ENCODE data around the gene GPATCH2. TPM values are rescaled to one million over a fixed set of nuclear protein-coding genes. Genes with fewer than 3 reads are reported as not detected.
"Not testable (repeated sequence)": the region's sequence is repeated elsewhere in the genome, so short reads cannot be mapped to it uniquely, and the experiment has no call there.

The GPATCH2 gene
- total RNA-seq, 2 experiments from 2014 or later: 6.0 to 6.6 TPM

GRCh38 chr1:217524787-217525520 is 105.9 kb downstream of the GPATCH2 start:
- Mint-ChIP-seq H3K9me3 (no peaks in the 10 kb centered on the region), H3K4me3 (no peak overlapping the region), H3K27me3 (no peaks in the 10 kb centered on the region), H3K36me3 (ENCODE audit: low read depth) (no peaks in the 10 kb centered on the region), H3K4me1 (ENCODE audit: low read depth) (no peaks in the 10 kb centered on the region), H3K27ac (no peak overlapping the region)
- intact Hi-C loops (cut with micrococcal nuclease): no loop called here
- no peak for ATAC-seq
- TF ChIP-seq CTCF (IDR thresholded peaks at IDR 0.05): no peak
- ChIA-PET POLR2A (no interaction called here), CTCF (no interaction called here)
- no peak for DNase-seq

DNA sequence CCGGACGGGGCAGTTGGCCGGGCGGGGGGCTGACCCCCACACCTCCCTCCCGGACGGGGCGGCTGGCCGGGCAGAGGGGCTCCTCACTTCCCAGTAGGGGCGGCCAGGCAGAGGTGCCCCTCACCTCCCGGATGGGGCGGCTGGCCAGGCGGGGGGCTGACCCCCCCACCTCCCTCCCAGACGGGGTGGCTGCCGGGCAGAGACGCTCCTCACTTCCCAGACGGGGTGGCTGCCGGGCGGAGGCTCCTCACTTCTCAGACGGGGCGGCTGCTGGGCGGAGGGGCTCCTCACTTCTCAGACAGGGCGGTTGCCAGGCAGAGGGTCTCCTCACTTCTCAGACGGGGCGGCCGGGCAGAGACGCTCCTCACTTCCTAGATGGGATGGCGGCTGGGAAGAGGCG is 107.0 kb downstream of the GPATCH2 start:
- CTCF ChIA-PET; H3K27me3 Mint-ChIP-seq; H3K9me3 Mint-ChIP-seq; intact Hi-C loops (cut with micrococcal nuclease); H3K36me3 Mint-ChIP-seq (ENCODE audit: low read depth); DNase-seq; H3K4me3 Mint-ChIP-seq; H3K27ac Mint-ChIP-seq; POLR2A ChIA-PET; H3K4me1 Mint-ChIP-seq (ENCODE audit: low read depth); ATAC-seq: not testable (repeated sequence)

DNA sequence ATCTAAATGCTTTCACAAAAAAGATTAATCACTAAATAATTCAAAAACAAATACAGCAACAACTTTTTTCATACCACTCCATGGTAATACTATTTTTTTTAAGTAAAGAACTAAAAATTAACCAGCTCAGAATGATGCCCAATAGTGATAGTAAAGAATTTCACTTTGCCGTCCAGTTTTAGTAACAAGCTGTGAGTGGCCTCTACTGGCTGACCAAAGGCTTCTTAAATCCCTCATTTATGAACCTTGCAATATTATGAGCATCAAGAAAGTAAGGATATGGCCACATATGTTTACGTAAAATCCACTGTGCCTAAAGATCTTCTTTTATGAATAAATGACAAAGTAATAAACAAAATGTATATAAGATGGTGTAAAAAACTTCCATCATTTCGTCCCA is 108.6 kb downstream of the GPATCH2 start:
- CTCF ChIA-PET: no interaction called here
- Mint-ChIP-seq H3K36me3 (ENCODE audit: low read depth) (no peaks in the 10 kb centered on the region), H3K4me3 (no peak overlapping the region), H3K9me3 (no peaks in the 10 kb centered on the region), H3K4me1 (ENCODE audit: low read depth) (no peaks in the 10 kb centered on the region), H3K27me3 (no peaks in the 10 kb centered on the region), H3K27ac (no peak overlapping the region)
- intact Hi-C loops (cut with micrococcal nuclease): no loop called here
- POLR2A ChIA-PET: no interaction called here
- TF ChIP-seq CTCF (IDR thresholded peaks at IDR 0.05): no peak
- ATAC-seq: no peak
- DNase-seq: no peak

DNA sequence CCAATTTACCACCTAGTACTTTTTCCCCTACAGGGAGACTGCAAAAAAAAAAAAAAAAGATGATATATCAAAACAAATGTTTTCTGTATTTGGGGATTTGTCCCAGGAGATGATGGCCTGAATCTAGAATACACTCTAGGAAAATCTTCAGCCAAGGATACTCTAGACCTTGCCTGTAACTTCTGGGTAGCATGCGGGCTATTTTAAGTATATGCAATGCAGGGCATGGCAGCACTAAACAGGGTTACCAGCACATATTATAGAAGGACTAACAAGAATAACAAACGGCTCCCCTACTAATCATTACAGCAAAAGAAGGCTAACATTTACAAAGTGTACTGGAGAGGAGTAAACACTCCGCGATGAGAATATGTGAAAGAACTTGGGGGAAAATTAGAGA is 109.6 kb downstream of the GPATCH2 start:
- TF ChIP-seq CTCF (IDR thresholded peaks at IDR 0.05): no peak
- no peak for ATAC-seq
- Mint-ChIP-seq H3K36me3 (ENCODE audit: low read depth) (no peaks in the 10 kb centered on the region), H3K4me3 (no peak overlapping the region), H3K9me3 (no peaks in the 10 kb centered on the region), H3K4me1 (ENCODE audit: low read depth) (no peaks in the 10 kb centered on the region), H3K27ac (no peak overlapping the region), H3K27me3 (no peaks in the 10 kb centered on the region)
- ChIA-PET POLR2A (no interaction called here), CTCF (interaction anchor here (0.6 to 1.1 kb wide), 2 partner anchors 11 to 1301 kb away, joined by 3 read pairs; no protein-coding TSS in a partner anchor)
- intact Hi-C loops (cut with micrococcal nuclease): no loop called here
- DNase-seq: no peak

DNA sequence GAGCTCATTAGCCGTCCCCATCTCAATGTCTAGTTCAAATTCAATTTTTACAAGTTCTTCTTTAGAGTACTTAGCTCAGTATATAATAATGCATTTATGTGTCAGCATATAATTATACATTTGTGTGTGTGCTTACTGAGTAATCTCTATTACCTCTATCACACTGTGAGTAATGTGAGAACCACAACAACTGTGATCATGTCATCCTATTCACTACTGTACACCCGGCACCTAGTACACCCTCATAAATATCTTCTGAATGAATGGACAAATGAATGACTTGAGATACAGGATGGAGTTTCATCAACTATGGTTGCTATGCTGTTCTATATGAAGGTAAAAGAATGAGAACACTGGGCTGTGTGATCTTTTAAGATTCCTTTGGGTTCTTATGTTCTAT is 124.0 kb downstream of the GPATCH2 start:
- no peaks in the 10 kb centered on the region for H3K27me3 Mint-ChIP-seq
- no peaks in the 10 kb centered on the region for H3K4me1 Mint-ChIP-seq (ENCODE audit: low read depth)
- no peak for DNase-seq
- TF ChIP-seq CTCF (IDR thresholded peaks at IDR 0.05): no peak
- no peak overlapping the region for H3K4me3 Mint-ChIP-seq
- ChIA-PET CTCF (no interaction called here), POLR2A (no interaction called here)
- no peak overlapping the region for H3K27ac Mint-ChIP-seq
- H3K9me3 Mint-ChIP-seq: no peaks in the 10 kb centered on the region
- intact Hi-C loops (cut with micrococcal nuclease): no loop called here
- peaks cover 12% of the 10 kb centered on the region for H3K36me3 Mint-ChIP-seq (ENCODE audit: low read depth)
- ATAC-seq: no peak
